ENCODE results near the gene ACTBL2. TPM values are rescaled to one million over a fixed set of nuclear protein-coding genes. Genes with fewer than 3 reads are reported as not detected.

The ACTBL2 gene
- total RNA-seq, 1 experiment from 2014 or later: not detected

GRCh38 chr5:57499262-57500050 lies 16.8 kb upstream of the ACTBL2 start:
- Histone ChIP-seq H3K4me1 (ENCODE audit: insufficient read depth, low read length, poor library complexity, severe bottlenecking) (peaks cover 20% of the 10 kb centered on the region), H3K27me3 (replicated peaks; ENCODE audit: insufficient read depth, low read depth, low read length, poor library complexity) (no peaks in the 10 kb centered on the region), H3K9me3 (ENCODE audit: low read depth, low read length, poor library complexity, severe bottlenecking) (no peaks in the 10 kb centered on the region), H3K4me3 (ENCODE audit: low read depth, low read length, poor library complexity, severe bottlenecking) (peak overlapping the region; percentile 19), H3K27ac (ENCODE audit: low read depth, low read length, poor library complexity, severe bottlenecking) (no peak overlapping the region), H3K36me3 (ENCODE audit: insufficient read depth, low read length, poor library complexity, severe bottlenecking) (no peaks in the 10 kb centered on the region)
- BruUV-seq (replicated peaks): no TSS peak
- CTCF ChIA-PET: interaction anchor here (0.7 to 1.3 kb wide), 5 partner anchors 10 to 962 kb away, joined by 3 to 5 read pairs (median 3); no protein-coding TSS in a partner anchor
- POLR2A ChIA-PET (ENCODE audit: low non-redundant PET): no interaction called here
- intact Hi-C loops (cut with micrococcal nuclease; ENCODE audit: unreplicated experiment): loop anchor here (2.0 to 10.0 kb wide), 3 partner anchors 197 to 961 kb away; partner anchors contain the start of gene PLK2
- DNase-seq (ENCODE audit: low spot score): peak; percentile 59
- TF ChIP-seq CTCF (conservative IDR thresholded peaks at IDR 0.05; ENCODE audit: low read depth, low read length) (peak; percentile 76), EZH2 (IDR thresholded peaks at IDR 0.05; ENCODE audit: borderline replicate concordance, low read depth, low read length, poor library complexity, severe bottlenecking) (no peak)

GRCh38 chr5:57497733-57498132 lies 15.1 kb upstream of the ACTBL2 start:
- H3K9me3 ChIP-seq (ENCODE audit: low read depth, low read length, poor library complexity, severe bottlenecking): no peaks in the 10 kb centered on the region
- H3K4me3 ChIP-seq (ENCODE audit: low read depth, low read length, poor library complexity, severe bottlenecking): no peak overlapping the region
- ChIA-PET POLR2A (ENCODE audit: low non-redundant PET) (no interaction called here), CTCF (no interaction called here)
- no TSS peak for BruUV-seq (replicated peaks)
- no peaks in the 10 kb centered on the region for H3K27me3 ChIP-seq (replicated peaks; ENCODE audit: insufficient read depth, low read depth, low read length, poor library complexity)
- no peak overlapping the region for H3K27ac ChIP-seq (ENCODE audit: low read depth, low read length, poor library complexity, severe bottlenecking)
- intact Hi-C loops (cut with micrococcal nuclease; ENCODE audit: unreplicated experiment): loop anchor here (2.0 to 5.0 kb wide), 2 partner anchors 195 to 963 kb away; partner anchors contain the start of gene PLK2
- TF ChIP-seq CTCF (conservative IDR thresholded peaks at IDR 0.05; ENCODE audit: low read depth, low read length): no peak
- no peak for TF ChIP-seq EZH2 (IDR thresholded peaks at IDR 0.05; ENCODE audit: borderline replicate concordance, low read depth, low read length, poor library complexity, severe bottlenecking)
- DNase-seq (ENCODE audit: low spot score): no peak
- no peaks in the 10 kb centered on the region for H3K36me3 ChIP-seq (ENCODE audit: insufficient read depth, low read length, poor library complexity, severe bottlenecking)
- peaks cover 35% of the 10 kb centered on the region for H3K4me1 ChIP-seq (ENCODE audit: insufficient read depth, low read length, poor library complexity, severe bottlenecking)

GRCh38 chr5:57495285-57496086 lies 12.9 kb upstream of the ACTBL2 start:
- POLR2A ChIA-PET (ENCODE audit: low non-redundant PET): no interaction called here
- intact Hi-C loops (cut with micrococcal nuclease; ENCODE audit: unreplicated experiment): loop anchor here (5.0 kb wide), 1 partner anchor 193 kb away; no protein-coding TSS in a partner anchor
- no TSS peak for BruUV-seq (replicated peaks)

More at GRCh38 chr5:57495285-57496086, 12.9 kb upstream of the ACTBL2 start:
- Histone ChIP-seq H3K4me1 (ENCODE audit: insufficient read depth, low read length, poor library complexity, severe bottlenecking) (peaks cover 43% of the 10 kb centered on the region), H3K4me3 (ENCODE audit: low read depth, low read length, poor library complexity, severe bottlenecking) (no peak overlapping the region), H3K27ac (ENCODE audit: low read depth, low read length, poor library complexity, severe bottlenecking) (peak overlapping the region; percentile 76), H3K27me3 (replicated peaks; ENCODE audit: insufficient read depth, low read depth, low read length, poor library complexity) (no peaks in the 10 kb centered on the region), H3K36me3 (ENCODE audit: insufficient read depth, low read length, poor library complexity, severe bottlenecking) (no peaks in the 10 kb centered on the region), H3K9me3 (ENCODE audit: low read depth, low read length, poor library complexity, severe bottlenecking) (no peaks in the 10 kb centered on the region)
- CTCF ChIA-PET: no interaction called here
- TF ChIP-seq EZH2 (IDR thresholded peaks at IDR 0.05; ENCODE audit: borderline replicate concordance, low read depth, low read length, poor library complexity, severe bottlenecking): no peak
- no peak for TF ChIP-seq CTCF (conservative IDR thresholded peaks at IDR 0.05; ENCODE audit: low read depth, low read length)
- DNase-seq (ENCODE audit: low spot score): peak; percentile 38

Measured in A673 (cell line).